ENCODE measurements around the gene GRIK1.

The GRIK1 gene

DNA sequence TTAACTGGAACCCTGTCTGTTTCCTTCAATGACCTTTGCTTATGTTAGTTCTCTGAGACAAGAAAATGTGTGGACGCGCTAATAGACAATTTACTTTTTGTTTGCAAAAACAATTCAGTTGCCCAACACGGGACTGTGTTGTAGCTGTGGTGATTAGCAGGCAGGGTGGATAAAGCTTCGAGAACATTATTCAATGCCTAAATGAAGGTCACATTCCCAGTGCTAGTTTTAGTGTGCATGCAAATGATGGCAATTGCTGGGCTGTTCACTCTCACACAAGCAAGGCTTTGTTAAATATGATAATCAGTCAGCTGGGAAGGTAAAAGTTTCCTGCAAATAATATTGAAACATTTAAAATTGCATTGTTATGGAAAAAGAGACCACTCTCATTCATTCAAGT is 452.6 kb downstream of the GRIK1 start:
- DNase-seq (ENCODE audit: low spot score): no peak
